HS-27A (cell line): Measurements from ENCODE around the gene PHACTR3.

Experiments
- DNase-seq: peaks from one replicate; pipeline ENCODE4 v3.0.0-alpha.2; 2012; ENCODE audit warnings: low read depth, missing footprints

Gene PHACTR3

DNA sequence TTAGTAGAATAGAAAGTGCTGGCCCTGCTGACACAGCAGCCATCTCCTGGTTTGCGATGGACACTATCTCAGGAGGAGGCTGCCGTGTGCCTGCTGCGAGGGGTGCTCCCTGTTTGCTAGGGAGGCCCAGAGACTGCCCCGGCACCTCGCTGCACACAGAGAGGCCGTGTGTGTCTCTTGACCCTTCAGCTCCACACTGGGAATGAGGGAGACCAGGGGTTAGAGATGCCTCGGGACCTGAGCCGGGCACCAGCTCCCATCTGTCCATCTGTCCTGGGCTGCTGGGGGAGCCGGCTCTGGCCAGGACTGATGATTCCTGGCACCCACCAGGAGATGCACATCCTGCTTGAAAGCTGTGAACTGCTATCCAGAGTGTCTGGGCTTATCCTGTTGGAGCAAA is 18.2 kb downstream of the PHACTR3 start:
- DNase-seq: no peak

DNA sequence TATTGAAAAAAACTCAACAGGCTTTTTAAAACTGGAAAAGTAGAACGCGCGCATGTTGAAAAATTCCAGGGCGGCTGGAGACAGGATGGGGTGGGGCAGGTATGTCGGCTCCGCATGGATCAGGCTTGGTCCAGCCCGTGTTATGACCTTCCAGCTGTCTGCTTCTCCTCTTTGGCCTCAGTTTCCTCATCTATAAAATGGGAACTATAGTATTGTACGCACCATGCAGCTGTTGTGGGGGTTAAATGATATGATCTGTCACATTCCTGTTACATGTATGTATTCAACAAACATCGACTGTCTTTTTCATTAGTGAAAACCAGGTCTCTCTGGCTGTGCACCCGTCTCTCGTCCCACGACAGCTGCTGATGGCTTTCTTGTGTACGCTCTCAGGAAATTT is 18.8 kb downstream of the PHACTR3 start:
- DNase-seq: no peak

DNA sequence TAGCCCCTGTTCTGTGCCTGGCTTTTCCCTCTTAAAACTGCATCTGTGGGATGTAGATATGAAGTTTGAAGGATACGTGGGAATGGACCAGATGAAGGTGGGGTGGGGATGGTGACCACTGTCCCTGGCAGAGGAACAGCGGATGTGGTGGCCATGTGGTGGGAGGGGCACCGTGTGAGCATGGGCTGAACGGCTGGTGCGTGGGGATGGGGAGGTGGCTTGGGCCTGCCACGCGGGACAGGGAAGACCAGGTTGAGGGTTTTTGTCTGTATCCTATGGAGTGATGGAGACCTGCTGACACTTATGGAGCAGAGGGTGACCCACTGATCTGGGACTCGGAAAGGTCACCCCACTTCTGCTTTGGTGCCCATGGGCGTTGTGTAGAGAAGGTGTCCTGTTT is 19.2 kb downstream of the PHACTR3 start:
- no peak for DNase-seq

DNA sequence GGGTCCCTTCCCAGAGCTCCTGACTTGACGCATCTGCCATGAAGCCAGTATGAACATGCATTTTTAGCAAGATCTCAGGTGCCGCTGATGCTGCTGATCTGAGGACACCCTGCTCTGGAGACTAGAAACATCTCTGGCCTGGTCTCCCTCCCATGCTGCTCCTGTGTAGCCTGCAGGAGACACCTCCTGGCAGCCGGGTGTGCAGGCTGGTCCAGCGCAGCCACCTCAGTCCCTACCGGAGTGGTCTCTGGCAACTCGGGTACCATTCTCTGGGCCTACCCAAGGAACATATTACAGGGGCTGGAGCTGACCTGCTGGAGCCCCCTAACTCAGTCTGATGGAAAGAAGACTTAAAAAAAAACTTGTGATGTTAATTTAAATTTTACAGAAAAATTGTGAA is 20.1 kb downstream of the PHACTR3 start:
- no peak for DNase-seq

DNA sequence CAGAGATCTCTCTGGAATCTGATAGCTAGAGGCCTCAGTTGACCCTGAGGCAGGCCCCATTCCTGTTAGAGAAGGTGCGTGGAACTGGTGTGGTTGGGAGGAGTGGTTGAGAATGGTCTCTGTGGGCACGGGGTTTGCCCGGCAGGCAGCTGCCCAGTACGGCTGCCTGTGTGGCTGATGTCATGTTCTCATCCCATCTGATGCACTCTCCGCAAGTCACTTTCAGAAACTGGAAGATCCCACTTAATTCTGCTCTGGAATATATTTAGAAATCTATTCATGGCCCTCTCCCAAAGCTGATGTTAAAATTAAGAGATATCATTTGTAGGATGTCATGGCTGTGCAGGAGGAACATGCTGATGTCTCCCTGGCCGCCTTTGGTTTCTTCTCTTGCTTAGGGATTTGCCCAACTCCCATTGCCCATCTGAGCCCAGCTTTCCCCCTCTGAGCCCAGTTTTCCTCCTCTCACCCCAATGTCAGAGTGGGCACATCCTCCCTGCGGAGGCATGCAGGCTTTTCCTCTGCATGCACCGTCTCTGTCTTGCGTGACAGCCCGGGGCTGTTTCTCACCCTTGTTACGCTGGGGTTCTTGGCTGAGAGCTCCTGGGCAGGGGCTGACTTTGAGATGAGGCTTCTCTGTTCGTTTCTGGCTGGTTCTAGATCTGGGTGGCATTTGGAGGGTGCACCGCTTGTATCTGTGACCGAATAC is 21.0 kb downstream of the PHACTR3 start:
- no peak for DNase-seq

DNA sequence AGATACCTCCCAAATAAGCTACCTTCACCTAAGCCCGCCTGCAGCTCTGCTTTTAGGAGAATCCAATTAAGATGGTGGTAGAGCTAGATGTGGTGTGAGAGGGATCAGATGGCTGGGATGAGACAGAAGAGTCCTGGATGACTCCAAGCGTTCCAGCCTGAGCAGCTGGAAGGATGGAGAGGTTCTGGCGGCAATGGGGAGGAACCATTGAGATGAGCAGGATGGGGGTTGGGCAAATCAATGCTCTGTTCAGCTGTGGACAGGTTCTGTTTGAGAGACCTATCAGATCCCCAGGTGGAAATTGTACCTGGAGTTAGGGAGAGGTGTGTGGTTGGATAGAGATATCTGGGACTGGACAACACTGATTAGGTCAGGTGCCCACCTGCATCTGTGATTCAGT is 23.0 kb downstream of the PHACTR3 start:
- DNase-seq: no peak

DNA sequence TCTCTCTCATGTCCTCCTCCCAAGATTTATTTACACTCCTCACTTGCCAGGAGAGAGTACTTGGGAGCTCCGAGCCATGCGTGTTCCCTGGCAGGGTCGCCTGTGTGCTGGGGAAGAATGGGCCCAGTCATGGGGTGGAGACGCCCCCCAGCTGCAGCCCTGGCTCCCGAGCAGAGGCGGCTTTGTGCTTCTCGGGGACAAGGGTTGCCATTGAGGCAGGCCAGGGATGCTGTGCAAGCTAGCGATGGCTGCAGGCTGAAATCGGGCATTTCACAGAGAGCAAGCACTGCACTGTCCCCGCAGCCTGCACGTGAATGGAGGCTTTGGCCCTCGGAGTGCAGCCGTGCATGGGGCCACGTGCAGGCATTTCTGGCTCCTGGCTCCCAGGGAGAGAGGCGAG is 23.8 kb downstream of the PHACTR3 start:
- no peak for DNase-seq

DNA sequence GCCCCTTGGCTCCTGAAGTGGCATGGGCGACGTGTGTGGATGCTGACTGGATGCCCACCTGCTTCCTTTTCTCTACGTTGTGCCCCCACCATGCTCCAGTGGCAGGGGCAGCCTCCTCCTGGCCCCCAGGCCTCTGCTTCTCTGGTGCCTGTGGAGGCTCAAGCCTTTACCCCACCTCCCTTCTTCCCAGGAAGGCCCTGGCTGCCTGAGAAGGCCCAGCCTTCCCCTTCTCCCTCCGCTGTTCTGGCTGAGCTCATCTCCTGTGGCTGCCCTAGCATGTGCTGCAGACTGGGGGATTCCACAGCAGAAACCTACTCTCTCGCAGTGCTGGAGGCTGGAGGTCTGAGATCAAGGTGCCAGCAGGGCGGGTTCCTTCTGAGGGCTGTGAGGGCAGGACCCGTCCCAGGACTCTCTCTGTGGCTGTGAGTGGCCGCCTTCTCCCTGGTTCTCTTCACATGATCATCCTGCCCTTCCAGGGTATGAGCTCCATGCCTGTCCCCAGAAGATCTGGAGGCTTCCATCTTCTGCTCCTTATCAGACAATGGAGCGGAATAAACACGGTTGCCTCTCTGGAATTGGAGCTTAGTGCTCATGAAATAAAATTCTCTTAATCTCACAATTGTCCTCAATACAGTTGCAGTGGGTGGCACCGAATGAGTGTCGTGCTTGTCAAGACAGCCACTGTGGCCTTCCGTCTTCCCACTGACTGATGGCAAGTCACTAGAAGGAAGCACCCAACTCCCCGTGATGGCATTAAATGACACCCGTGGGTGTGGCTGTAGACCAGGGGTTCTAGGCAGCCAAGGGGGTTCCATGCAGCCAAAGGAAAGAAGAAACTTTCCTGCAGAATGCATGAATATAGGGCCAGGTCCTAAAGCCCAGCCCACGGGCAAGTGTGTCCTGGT is 25.1 kb downstream of the PHACTR3 start:
- DNase-seq: no peak

DNA sequence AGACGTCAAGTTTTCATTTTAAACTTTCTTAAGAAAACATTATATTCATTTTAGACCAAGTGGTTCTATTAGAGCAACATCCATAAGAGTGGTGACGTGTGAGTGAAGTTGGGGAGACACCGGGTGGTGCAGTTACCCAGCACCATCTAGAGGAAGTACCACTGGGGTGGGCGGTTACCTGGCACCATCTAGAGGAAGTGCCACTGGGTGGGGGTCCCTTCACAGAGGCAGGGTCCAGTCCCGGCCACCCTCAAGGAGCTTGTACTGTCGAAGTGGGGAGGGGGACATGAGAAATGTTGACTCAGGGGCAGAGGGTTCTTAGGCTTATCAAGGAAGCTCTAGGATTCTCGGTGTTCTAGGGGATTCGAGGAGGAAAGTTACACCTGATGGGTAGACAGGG is 26.2 kb downstream of the PHACTR3 start:
- no peak for DNase-seq

DNA sequence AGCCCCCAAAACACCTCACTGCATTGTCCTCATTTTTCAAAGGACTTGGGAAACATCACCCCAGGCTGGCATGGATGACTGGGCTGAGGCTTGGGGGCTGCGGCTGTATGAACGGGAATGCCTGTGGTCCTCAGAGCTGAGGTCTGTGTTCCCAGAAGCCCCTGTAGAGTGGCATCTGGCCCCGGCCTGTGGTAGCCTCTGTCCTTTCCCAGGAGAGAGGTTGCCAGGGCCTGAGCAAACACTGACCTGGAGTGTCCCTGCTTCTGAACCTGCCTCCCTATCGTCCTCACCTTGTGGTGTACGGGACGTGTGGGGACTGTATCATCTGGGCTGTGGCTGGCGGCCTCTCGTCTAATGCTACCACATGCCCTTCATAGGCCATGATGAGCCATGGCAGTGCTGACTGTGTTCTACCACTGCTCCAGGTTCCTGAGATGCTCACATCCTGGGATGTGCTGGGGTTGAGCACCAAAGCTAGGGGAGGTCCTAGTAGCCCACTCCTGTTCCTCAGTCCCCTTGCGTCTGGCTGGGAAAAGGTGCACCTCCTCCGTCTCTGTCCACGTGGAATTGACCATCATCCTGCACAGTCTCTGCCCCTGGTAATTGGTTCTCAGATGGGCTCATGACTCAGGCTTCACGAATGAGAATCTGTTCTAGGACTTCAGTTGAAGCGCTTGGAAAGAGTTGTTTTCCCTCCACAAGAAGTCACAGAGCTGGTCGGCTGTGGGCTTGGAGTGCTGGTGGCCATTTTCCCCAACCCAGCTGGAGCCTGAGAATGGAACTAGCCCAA is 27.6 kb downstream of the PHACTR3 start:
- DNase-seq: no peak

DNA sequence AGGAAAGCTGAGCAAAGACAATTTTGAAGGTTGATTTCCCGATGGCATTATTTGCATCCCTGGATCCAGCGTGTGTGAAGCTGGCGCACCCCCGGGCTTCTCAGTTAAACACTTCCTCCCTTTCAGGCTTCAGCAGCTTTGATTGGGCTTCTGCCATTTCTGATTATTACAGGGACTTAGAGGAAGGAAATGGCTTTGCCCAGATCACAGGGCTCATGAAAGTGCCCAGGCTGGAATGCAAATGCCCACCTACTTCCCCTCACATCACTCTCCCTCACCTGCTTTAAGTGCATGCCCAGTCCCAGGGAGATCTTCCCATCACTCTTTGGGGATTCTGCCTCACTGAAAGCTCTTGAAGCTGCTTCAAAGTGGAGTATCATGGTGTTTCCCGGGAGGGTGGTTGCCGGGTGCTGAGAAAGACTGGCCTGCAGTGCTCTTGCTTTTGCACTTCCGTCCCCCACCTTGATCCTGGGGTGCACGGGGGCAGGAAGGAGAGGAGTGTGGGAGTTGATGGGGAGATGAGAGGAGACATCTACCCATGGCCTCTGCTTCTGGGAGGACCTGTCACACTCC is 28.3 kb downstream of the PHACTR3 start:
- no peak for DNase-seq

DNA sequence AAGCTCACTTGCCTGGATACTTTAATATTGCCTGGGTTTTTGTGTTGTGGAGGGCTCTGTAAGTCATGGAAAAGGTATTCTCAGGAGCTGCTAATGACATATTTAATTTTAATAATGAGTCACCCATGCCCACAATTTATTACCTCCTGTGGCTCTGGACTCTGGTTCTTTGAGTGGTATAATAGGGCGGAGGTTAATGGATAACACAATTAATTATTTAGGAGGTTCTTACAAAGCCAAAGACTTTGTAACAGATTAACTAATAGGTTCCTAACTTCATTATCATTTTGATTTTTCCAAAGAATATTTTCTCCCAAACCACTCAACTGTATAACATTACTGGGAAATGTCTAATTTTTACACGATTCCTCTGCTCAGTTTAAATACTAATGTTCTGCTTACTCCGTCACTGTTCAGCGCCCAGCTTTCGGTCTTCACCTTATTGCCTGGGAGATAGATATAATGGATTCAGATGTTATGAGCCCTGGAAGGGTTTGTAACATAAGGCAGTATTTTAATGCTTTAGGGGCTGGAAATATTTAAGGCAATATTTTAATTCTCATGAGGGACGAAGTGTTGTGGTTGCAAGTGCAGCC is 29.4 kb downstream of the PHACTR3 start:
- no peak for DNase-seq

DNA sequence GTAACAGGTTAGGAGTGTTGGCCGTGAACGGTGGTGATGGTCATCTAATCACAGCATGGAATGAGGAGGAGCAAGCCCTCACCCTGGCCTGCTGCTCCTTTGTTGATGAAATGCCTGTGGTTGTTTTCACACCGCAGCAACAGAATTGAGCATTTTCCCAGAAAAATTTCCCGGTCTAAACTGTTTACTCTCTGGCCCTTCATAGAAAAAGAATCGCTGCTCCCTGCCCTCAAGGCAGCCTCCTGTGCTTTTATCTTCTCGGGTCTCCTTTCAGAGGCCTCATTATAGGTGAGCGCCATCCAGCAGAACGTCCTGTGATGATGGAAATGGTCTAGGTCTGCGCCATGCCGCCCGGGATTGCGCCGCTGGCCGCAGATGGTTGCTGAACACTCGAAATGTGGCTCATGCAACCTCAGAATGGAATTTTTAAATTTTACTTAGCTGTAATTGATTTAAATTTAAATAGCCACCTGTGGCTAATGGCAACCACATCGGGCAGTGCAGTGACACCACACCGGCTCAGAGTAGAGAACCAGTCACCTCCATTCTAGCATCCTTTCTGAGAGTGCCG is 30.2 kb downstream of the PHACTR3 start:
- no peak for DNase-seq

DNA sequence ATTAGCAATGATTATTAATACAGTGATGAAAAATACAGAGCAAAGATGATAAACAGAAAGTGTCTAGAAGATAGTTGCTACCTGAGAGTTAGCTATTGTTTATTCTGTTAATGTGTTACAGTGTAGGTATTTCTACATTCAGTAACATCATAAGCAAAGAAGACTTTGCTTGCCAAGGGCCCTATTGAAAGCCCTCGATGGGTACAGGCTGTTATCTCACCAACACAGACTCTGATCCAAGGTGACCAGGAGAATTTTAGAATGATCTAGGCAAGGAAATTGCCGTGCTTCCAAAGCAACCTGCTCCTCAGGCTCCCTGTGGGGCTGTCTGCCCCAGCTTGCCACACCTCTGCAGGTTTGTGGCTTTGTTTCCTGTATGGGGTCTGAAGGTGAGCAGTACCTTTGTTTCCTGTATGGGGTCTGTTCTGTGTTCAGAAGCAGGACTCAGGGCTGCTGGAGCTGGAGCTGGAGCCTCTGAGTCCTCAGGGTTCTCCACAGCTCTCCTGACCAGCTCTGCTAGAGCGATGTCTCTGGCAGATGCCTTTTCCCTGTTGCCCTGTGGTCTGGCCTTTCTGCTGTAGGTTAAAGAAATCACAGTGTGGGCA is 32.5 kb downstream of the PHACTR3 start:
- no peak for DNase-seq

DNA sequence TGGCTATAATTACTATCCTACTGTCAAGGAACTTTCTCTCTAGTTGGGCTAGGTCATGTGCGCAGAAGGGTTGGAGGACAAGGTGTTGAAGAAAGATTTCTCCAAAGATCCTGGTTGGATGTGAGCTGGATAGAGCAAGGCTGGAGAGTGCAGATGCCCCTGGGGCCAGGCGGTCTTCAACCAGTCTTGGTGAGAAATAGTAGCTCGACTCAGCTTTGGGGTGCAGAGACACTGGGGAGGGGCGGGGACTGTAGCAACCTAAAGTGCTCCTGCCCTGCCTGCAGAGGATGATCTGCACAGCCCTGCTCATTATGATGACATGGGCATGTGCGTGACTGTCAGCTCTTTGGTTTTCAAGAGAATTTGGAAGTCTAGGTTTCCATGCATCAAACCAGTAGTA is 35.9 kb downstream of the PHACTR3 start:
- no peak for DNase-seq

DNA sequence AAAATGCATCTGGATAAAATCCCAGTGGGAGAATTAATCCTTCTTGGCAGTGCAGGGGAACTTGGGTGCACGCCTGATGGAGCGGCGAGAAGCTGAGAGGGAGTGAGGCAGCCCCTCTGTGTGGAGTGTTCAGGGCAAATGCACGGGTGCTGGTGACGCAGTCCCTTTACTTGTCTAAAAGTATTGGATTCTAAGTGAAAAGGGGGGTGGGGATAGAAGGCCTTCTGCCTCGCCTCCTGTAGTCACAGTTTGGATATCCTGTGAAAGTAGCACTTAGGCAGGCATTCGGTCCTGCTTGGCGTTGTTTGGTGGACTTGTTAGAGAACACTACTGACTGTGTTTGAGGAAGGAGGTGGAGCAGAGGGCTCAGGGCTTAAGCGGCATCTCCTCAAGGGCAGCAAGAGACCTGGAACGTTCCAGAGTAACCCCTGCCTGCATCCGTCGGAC is 39.3 kb downstream of the PHACTR3 start:
- DNase-seq: no peak

DNA sequence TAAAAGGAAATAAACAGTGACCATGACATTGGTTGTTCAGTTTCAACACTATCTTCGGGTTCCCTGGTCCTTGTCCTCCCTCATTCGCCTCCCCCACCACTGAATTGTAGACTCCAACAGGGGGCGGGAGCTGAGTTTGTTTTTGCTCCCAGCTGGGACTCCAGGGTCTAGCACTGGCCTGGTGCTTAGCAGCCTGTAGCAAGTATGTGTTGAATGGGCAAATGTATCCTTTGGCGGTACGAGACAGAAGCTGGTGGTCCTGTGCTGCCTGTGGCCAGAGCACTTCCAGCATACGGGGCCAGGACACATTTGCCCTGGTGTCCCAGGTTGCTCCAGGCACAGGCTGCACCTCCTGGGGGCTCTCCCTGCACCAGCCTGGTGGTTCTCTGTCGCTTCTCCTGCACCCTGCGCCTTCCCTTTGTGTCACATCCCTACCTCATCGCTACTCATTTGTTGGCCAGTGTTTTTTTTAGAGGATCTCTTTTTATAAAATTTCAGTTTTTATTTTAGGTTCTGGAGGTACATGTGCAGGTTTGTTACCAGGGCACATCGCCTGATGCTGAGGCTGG is 40.1 kb downstream of the PHACTR3 start:
- DNase-seq: no peak

DNA sequence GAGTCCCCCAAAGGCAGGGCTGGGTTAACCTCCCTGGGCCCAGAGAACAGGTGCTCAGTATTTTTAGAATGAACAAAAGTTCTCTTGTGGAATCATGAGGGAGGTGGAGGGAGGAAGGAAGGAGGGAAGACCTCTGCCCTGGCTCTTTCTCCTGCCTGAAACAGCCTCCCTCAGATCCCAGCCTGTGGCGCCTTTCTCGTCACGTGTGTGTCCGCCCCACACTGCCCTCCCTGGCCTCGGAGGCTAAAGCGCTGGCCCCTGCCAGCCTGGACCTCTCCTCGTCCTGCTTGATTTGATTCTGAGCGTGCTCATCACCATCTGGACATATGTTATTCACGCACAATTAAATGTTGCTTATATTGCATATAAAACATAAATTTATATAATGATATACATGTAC is 40.9 kb downstream of the PHACTR3 start:
- no peak for DNase-seq

DNA sequence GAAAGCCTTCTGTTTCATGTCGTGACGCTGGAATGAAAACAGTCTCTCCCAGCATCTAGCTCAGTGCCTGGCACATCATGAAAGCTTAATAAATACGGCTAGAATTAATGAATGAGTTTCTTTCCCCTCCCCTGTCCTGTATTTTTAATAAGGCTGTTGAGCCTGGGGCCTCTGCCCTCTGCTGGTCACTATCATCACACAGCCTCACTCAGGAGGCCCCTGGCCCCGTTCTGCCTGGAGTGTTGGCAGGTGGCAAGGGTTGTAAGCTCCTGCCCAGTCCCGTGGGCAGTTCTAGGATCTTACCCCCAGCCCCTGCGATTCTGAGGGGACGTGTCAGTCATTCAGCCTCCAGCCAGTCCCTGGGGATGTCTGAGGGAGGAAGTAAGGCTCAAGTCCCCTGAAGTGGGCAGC is 41.4 kb downstream of the PHACTR3 start:
- DNase-seq: no peak

DNA sequence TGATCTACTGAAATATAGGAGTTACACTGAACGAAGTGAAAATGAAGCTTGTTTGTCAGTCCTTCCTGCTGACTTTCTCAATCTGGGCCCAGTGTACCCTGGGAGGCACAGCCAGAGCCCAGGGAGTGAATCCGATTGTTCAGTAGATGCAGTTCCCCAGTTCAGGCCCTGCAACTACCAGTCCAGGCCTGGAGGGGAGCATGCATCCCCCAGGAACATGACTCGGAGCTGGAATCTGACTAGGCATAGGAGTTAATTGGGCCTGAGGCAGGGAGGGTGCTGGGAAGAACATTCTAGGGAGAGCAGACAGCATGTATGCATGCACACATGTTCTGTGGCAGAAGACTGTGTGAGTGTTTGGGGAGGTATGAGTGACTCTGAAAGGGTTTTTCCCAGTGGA is 42.1 kb downstream of the PHACTR3 start:
- DNase-seq: no peak

DNA sequence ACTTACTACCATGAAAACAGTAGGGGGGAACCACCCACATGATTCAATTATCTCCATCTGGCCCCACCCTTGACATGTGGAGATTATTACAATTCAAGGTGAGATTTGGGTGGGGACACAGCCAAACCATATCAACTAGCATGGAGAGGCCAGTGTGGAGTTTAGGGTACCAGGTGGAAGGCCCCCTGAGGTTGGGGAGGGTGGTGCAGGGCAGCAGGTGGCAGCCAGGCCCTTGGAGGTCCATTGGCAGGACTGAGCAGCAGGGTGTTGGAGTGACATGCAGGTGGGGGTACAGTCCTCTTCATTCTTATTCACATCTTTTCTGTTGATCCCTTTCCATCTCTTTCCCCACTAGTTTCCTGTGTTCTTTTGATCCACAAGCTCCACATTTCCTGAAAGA is 42.9 kb downstream of the PHACTR3 start:
- DNase-seq: no peak
